ENCODE data around the gene ZDHHC14.

Gene ZDHHC14

GRCh38 chr6:157542414-157543160, 161.6 kb downstream of the ZDHHC14 start:
- H3F3A ChIP-seq (ENCODE audit: control insufficient read depth, insufficient read depth), result no peaks in the 10 kb centered on the region
- H3K4me2 ChIP-seq (ENCODE audit: low read length), result no peak overlapping the region
- H3K36me3 ChIP-seq (ENCODE audit: control insufficient read depth, low read length), result no peaks in the 10 kb centered on the region
- H3K9me2 ChIP-seq (replicated peaks; ENCODE audit: control insufficient read depth, low read length), result no peaks in the 10 kb centered on the region
- peaks cover 45% of the 10 kb centered on the region for H3K4me1 ChIP-seq (ENCODE audit: control insufficient read depth, low read length)
- no peaks in the 10 kb centered on the region for H4K20me1 ChIP-seq (ENCODE audit: control insufficient read depth, insufficient read depth, low read depth, low read length)
- no peak overlapping the region for H3K4me3 ChIP-seq (ENCODE audit: low read length)
- peaks cover 17% of the 10 kb centered on the region; the same call in 1 of the 2 replicates for H3K27me3 ChIP-seq (ENCODE audit: control insufficient read depth, low read length)
- no peaks in the 10 kb centered on the region for H3K79me2 ChIP-seq (ENCODE audit: control insufficient read depth, low read length)
- no peaks in the 10 kb centered on the region for H3K9me3 ChIP-seq (ENCODE audit: control insufficient read depth, insufficient read depth, low read length)
- H3K27ac ChIP-seq (ENCODE audit: low read depth, low read length), result no peak overlapping the region
- TF ChIP-seq EZH2phosphoT487 (IDR thresholded peaks at IDR 0.05; ENCODE audit: borderline replicate concordance, low read length) (no peak), CTCF (IDR thresholded peaks at IDR 0.05; ENCODE audit: low read depth, low read length, poor library complexity, severe bottlenecking) (no peak)

DNA sequence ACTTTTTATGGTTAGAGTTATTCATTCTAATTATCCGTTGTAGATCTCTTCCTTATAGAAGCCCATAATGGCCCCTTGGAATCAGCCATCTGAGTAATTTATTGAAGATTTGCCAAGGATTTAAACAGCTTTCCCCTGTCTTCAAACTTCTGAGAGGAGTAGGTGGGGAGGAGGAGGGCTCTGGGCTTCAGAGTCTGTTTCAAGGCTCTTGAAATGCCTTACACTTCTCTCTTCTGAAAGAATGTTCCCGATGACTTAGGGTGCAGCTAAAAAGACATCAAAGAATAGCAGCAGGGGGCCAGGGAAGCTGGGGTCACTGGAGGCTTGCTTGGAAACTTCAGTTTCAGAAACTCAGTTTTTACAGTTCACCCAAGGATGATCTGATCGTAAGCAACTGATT, 165.3 kb downstream of the ZDHHC14 start:
- Histone ChIP-seq H3F3A (ENCODE audit: control insufficient read depth, insufficient read depth) (no peaks in the 10 kb centered on the region), H3K4me2 (ENCODE audit: low read length) (no peak overlapping the region), H3K36me3 (ENCODE audit: control insufficient read depth, low read length) (no peaks in the 10 kb centered on the region), H3K4me3 (ENCODE audit: low read length) (no peak overlapping the region), H3K4me1 (ENCODE audit: control insufficient read depth, low read length) (peaks cover 22% of the 10 kb centered on the region), H3K27me3 (ENCODE audit: control insufficient read depth, low read length) (peaks cover 29% of the 10 kb centered on the region), H3K27ac (ENCODE audit: low read depth, low read length) (no peak overlapping the region), H4K20me1 (ENCODE audit: control insufficient read depth, insufficient read depth, low read depth, low read length) (no peaks in the 10 kb centered on the region), H3K9me2 (replicated peaks; ENCODE audit: control insufficient read depth, low read length) (no peaks in the 10 kb centered on the region), H3K79me2 (ENCODE audit: control insufficient read depth, low read length) (no peaks in the 10 kb centered on the region), H3K9me3 (ENCODE audit: control insufficient read depth, insufficient read depth, low read length) (no peaks in the 10 kb centered on the region)
- no peak for TF ChIP-seq EZH2phosphoT487 (IDR thresholded peaks at IDR 0.05; ENCODE audit: borderline replicate concordance, low read length)
- no peak for TF ChIP-seq CTCF (IDR thresholded peaks at IDR 0.05; ENCODE audit: low read depth, low read length, poor library complexity, severe bottlenecking)

DNA sequence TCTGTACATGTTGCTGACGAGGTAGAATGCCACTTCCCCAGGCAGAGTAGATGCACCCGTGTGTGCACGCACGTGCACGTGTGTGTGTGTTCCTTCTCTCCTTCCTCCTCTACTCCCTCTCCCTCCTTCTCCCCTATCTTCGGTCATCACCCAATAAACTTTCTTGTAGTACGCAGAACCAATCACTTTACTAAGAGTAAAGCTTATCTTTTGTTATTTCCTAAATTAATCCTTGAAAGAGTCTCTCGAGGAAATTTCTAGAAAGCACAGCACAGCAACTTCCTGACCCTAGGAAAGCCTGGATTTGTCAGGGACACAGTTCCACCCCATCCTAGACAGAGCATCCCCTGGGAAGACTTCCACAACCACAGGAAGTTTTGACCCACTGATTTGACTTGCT, 166.1 kb downstream of the ZDHHC14 start:
- H3K4me1 ChIP-seq (ENCODE audit: control insufficient read depth, low read length), result peaks cover 14% of the 10 kb centered on the region
- TF ChIP-seq CTCF (IDR thresholded peaks at IDR 0.05; ENCODE audit: low read depth, low read length, poor library complexity, severe bottlenecking), result no peak
- TF ChIP-seq EZH2phosphoT487 (IDR thresholded peaks at IDR 0.05; ENCODE audit: borderline replicate concordance, low read length), result no peak
- no peaks in the 10 kb centered on the region for H3K36me3 ChIP-seq (ENCODE audit: control insufficient read depth, low read length)

More for the DNA sequence above, 166.1 kb downstream of the ZDHHC14 start:
- Histone ChIP-seq H3K9me3 (ENCODE audit: control insufficient read depth, insufficient read depth, low read length) (no peaks in the 10 kb centered on the region), H3K79me2 (ENCODE audit: control insufficient read depth, low read length) (no peaks in the 10 kb centered on the region), H4K20me1 (ENCODE audit: control insufficient read depth, insufficient read depth, low read depth, low read length) (no peaks in the 10 kb centered on the region), H3K27ac (ENCODE audit: low read depth, low read length) (no peak overlapping the region), H3K4me3 (ENCODE audit: low read length) (no peak overlapping the region), H3K9me2 (replicated peaks; ENCODE audit: control insufficient read depth, low read length) (no peaks in the 10 kb centered on the region), H3K27me3 (ENCODE audit: control insufficient read depth, low read length) (peaks cover 29% of the 10 kb centered on the region), H3K4me2 (ENCODE audit: low read length) (no peak overlapping the region), H3F3A (ENCODE audit: control insufficient read depth, insufficient read depth) (no peaks in the 10 kb centered on the region)
